ENCODE results near the gene CAPN9.

Gene CAPN9

GRCh38 chr1:230772457-230773395 is 25.5 kb downstream of the CAPN9 start:
- no peak for DNase-seq

- no peak for DNase-seq
Observed at GRCh38 chr1:230773396-230774033, 26.3 kb downstream of the CAPN9 start.

GRCh38 chr1:230778916-230779590 is 31.9 kb downstream of the CAPN9 start:
- no peak for DNase-seq

- no peak for DNase-seq
Observed at GRCh38 chr1:230781131-230781530, 33.9 kb downstream of the CAPN9 start.

GRCh38 chr1:230781594-230781993 is 34.4 kb downstream of the CAPN9 start:
- DNase-seq: no peak

- no peak for DNase-seq
Observed at GRCh38 chr1:230784163-230784562, 37.0 kb downstream of the CAPN9 start.

DNA sequence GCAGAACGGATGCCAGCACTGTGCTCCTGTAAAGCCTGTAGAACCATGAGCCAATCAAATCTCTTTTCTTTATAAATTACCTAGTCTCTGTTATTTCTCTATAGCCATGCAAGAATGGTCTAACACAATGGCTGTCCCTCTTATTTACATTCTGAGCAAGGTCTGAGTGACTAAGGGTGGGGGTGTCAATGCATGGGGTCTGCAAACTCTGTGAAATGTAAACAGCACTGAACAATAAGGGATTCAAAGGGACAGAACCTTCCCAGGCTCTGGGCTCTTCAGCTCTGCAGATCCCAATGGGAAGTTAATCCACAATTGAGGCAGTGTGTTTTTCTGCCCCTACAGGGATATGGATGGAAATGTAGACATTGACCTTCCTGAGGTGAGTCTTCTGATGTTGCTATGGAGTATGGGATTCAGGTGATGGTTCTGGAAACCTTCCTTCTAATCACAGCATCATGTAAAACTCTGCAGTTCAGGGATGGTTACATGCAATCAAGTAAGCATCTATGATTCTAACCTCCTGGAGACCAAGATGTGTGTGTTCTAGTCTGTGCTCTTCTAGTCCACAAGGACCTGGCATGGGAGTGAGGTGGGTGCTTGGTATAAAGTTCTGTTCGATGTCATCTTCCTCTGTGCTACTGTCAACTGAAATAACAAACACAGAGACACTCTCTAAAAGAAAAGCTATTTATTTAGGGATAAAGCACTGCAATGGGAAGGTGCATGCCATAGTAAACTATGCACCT is 38.6 kb downstream of the CAPN9 start:
- DNase-seq: no peak

- no peak for DNase-seq
Observed at GRCh38 chr1:230786385-230786753, 39.2 kb downstream of the CAPN9 start.

GRCh38 chr1:230787471-230787870 is 40.3 kb downstream of the CAPN9 start:
- DNase-seq: no peak

GRCh38 chr1:230788561-230789275 is 41.5 kb downstream of the CAPN9 start:
- DNase-seq: no peak

- DNase-seq: no peak
Observed at GRCh38 chr1:230790026-230790425, 42.8 kb downstream of the CAPN9 start.

- DNase-seq: no peak
Observed at GRCh38 chr1:230791986-230792564, 44.9 kb downstream of the CAPN9 start.

- no peak for DNase-seq
Observed at GRCh38 chr1:230792691-230793462, 45.7 kb downstream of the CAPN9 start.

DNA sequence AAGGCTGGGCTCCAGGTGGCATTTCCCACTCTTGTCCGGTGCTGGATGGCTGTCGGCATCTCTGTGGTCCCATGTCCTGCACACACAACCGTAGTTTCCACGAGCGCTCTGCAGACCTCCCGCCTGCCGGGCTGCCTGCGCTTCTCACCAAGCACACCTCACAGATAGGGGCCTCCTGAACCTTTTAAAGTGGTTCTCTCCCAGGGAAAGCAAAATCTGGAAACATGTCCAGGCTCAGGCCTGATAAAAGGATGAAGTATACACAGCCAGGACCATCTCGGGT is 46.2 kb downstream of the CAPN9 start:
- DNase-seq: no peak

DNA sequence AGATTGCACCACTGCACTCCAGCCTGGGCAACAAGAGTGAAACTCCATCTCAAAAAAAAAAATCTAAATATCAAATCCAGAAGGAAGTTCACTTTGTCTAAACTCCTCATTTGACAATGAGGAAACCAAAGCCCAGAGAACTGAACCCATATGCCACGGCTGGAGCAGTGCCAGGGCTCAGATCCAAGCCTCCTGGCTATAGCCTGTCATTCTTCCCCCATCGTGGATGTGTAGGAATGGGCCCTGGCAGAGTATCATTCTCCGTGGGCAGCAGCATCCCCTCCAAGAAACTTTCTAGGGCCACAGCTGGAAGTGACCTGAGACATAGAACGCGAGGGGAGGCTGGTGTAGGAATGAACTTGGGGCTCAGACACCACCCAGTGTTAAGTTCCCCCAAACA is 47.2 kb downstream of the CAPN9 start:
- DNase-seq: no peak

GRCh38 chr1:230794871-230795605 is 47.9 kb downstream of the CAPN9 start:
- no peak for DNase-seq

GRCh38 chr1:230796626-230797025 is 49.4 kb downstream of the CAPN9 start:
- DNase-seq: no peak

DNA sequence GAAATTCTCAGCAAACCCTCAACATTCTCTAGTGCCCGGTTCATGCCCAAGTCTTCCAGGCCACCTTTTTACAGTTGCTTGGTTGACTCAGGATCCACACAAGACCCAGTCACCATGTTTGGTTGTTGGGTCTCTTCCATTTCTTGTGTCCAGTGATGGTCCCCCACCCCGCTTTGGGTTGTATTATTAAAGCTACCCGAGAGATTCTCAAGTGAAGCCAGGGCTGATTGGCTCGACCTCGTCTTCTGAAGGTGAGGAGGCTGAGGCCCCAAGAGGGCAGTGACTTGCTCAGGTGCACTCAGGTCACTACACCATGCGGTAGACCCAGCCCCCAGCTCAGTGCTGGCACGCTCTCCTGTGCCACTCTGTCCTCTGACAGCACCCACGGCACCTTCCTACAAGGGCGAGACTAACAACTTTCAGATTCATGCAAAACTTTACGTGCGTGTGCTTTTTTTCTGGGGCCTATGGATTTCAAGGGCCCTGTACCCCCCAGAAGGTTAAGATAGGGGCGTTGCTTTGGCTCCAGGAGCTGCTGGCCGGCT is 50.3 kb downstream of the CAPN9 start:
- no peak for DNase-seq

DNA sequence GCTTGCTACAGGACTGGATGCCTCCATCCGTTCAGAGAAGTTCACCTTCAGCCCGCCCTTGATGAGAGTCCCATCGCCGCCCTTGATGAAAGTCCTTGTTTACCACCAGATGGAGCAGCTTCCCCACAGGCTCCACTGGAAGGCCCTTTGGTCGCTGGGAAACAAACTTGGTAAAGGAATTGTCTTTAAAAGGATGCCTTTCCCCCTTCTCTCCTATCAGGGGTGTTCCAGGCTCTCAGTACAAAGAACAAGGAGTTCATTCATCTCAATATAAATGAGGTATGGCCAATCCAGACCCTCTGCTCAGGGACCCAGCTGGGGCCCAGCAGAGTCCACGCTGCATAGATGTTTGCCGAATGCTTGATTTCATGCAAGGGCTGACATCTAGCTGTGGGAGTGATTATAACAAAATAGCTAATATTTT is 50.8 kb downstream of the CAPN9 start:
- DNase-seq: peak in 1 of 2 experiments; percentile 28

GRCh38 chr1:230798491-230798890 is 51.3 kb downstream of the CAPN9 start:
- DNase-seq: no peak

Measured in SW 1271 (cell line).